ENCODE data around the gene TMEM167A. TPM values are rescaled to one million over a fixed set of nuclear protein-coding genes. Genes with fewer than 3 reads are reported as not detected.
"Not testable (repeated sequence)": the region's sequence is repeated elsewhere in the genome, so short reads cannot be mapped to it uniquely, and the experiment has no call there.

The TMEM167A gene
- total RNA-seq, 1 donor from 2014 or later = 50.5 TPM

GRCh38 chr5:83095163-83095956 lies 18.2 kb upstream of the TMEM167A start:
- intact Hi-C loops (cut with micrococcal nuclease) = no loop called here
- DNase-seq = no peak
- no peak for ATAC-seq

DNA sequence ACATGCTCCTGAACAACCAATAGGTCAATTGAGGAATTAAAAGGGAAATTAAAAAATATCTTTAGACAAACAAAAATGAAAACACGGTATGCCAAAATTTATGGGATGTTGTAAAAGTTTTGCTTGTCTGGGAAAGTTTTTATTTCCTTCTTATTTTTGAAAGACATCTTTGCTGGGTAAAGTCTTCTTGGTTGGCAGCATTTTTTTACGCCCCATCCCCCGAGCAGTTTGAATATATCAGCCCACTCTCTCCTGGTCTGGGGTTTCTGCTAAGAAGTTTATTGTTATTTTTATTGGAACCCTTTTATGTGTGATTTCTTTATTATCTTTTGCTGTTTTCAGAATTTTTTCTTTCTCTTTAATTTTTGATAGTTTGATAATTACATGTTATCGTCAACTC lies 16.5 kb upstream of the TMEM167A start:
- no peak for DNase-seq
- intact Hi-C loops (cut with micrococcal nuclease) = no loop called here
- no peak for ATAC-seq

GRCh38 chr5:83092619-83093018 lies 15.4 kb upstream of the TMEM167A start:
- DNase-seq = no peak
- ATAC-seq = no peak
- intact Hi-C loops (cut with micrococcal nuclease) = no loop called here

DNA sequence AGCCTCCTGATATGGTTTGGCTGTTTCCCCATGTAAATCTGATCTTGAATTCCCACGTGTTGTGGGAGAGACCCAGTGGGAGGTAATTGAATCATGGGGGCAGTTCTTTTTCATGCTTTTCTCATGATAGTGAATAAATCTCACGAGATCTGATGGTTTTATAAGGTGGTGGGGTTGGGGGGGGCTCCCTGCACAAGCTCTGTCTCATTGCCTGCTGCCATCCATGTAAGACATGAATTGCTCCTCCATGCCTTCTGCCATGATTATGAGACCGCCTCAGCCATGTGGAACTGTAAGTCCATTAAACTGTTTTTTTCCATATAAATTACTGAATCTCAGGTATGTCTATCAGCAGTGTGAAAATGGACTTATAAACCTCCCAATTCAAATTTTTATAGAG lies 13.0 kb upstream of the TMEM167A start:
- DNase-seq = no peak
- intact Hi-C loops (cut with micrococcal nuclease) = no loop called here
- ATAC-seq = no peak

- ATAC-seq (no peak), DNase-seq (no peak)
- intact Hi-C loops (cut with micrococcal nuclease) = no loop called here
These were observed 7.9 kb upstream of the TMEM167A start for GRCh38 chr5:83085106-83085505.

DNA sequence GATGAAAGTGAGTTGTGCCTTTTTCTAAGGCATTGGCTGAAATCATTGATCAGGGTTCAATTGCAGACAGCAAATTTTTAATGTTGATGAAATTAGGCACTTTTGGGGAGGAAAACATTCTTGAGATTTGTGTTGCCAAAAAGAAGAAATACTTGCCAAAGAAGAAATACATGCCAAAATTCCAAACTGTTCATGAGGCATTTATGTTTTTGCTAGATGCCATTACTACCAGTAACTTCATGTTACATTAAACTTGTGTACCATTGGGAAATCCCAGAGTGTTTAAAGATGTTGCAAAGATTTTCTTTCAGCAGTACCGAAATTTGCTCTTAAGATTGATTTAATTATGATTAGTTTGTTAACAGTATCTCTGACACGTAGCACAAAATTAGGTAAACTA lies 7.1 kb upstream of the TMEM167A start:
- intact Hi-C loops (cut with micrococcal nuclease) = no loop called here
- DNase-seq = no peak
- ATAC-seq = no peak

- DNase-seq = no peak
- no peak for ATAC-seq
- intact Hi-C loops (cut with micrococcal nuclease) = no loop called here
These were observed 5.6 kb upstream of the TMEM167A start for GRCh38 chr5:83082750-83083149.

DNA sequence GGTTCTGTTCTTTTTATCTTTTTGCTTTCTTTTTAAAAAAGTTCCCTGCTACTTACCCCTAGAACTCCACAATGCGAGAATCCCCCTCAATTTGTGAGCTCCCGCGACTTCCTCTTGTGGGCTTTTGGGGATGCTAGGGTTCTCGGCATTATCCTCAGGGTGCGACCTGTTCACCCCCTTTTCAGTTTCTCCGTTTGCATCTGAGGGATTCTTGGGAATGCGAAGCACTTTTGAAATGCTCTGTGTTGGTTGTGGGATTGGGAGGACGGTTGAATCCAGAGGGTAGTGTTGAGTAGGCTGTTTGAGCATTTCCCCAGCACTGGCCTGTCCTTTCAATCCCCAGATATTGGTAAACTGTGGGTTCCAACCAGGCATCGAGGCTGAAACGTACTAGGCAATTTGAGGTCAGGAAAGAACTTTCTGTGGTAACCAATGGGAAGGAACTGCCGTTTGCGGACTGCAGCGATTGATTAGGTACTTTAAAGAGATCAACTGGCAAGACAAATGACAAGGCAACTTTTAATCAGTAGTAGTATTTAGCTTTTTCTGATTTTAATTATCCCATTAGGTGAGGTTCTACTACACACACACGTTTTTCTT lies 568 bp upstream of the TMEM167A start:
- DNase-seq (no peak), ATAC-seq (peak; percentile 7)
- intact Hi-C loops (cut with micrococcal nuclease) = no loop called here

GRCh38 chr5:83072966-83073365 lies 4.2 kb downstream of the TMEM167A start:
- no peak for DNase-seq
- intact Hi-C loops (cut with micrococcal nuclease) = no loop called here
- ATAC-seq = no peak

DNA sequence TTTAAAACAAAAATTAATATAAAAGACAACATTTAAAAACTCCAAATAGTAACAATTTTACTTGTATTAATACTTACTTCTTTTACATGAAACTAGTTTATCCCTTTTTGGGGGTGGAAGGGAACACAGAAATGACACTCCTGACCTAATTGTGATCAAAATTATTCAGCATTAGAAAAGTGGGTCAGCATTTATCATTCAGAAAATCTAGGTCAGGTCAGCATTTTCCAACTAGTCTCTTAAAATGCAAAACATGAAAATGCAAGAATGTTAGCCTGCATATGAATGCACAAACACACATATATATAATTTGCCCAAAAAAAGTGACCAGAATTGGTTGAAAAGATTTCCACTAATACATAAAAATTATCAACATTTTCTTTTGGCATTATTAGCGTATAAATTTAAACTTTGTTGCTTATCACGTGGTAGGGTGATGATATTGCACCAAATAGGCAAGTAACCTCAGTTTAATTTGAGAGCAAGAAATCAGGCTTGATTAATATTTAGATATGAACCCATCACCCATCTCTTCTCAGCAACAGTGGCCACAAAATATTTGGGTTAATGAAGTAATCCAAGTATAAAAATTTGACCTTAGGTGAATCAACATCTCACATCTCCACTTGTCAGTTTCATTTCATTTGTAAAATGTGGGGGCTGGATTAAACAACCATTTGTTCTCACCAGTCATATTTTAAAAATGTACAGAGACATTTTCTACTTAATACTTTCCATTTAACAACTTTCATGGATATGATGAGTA lies 5.7 kb downstream of the TMEM167A start:
- ATAC-seq (no peak), DNase-seq (no peak)
- intact Hi-C loops (cut with micrococcal nuclease) = no loop called here

GRCh38 chr5:83069096-83069799 lies 7.9 kb downstream of the TMEM167A start:
- ATAC-seq = no peak
- intact Hi-C loops (cut with micrococcal nuclease) = no loop called here

DNA sequence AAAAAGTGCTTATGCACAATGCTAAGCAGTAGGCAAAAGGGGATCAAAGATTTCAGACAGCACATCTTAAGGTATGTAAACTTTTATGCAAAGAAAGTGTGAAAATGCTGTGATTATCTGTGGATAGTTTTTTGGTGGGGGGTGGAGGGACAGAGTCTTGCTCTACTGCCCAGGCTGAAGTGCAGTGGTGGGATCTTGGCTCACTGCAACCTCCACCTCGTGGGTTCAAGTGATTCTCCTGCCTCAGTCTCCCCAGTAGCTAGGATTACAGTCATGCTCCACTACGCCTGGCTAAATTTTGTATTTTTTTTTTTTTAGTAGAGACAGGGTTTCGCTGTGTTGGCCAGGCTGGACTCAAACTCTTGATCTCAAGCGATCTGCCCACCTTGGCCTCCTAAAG lies 9.8 kb downstream of the TMEM167A start:
- intact Hi-C loops (cut with micrococcal nuclease); ATAC-seq; DNase-seq: not testable (repeated sequence)

More at GRCh38 chr5:83069096-83069799, 7.9 kb downstream of the TMEM167A start:
- DNase-seq = no peak

- DNase-seq = no peak
- intact Hi-C loops (cut with micrococcal nuclease) = no loop called here
These were observed 10.6 kb downstream of the TMEM167A start for GRCh38 chr5:83066548-83067110.

GRCh38 chr5:83059341-83059740 lies 17.9 kb downstream of the TMEM167A start:
- no peak for ATAC-seq
- intact Hi-C loops (cut with micrococcal nuclease) = no loop called here

More at GRCh38 chr5:83066548-83067110, 10.6 kb downstream of the TMEM167A start:
- ATAC-seq = no peak

GRCh38 chr5:83058726-83059125 lies 18.5 kb downstream of the TMEM167A start:
- intact Hi-C loops (cut with micrococcal nuclease) = no loop called here
- no peak for ATAC-seq
- no peak for DNase-seq

More at GRCh38 chr5:83059341-83059740, 17.9 kb downstream of the TMEM167A start:
- DNase-seq = no peak

GRCh38 chr5:83055166-83055565 lies 22.0 kb downstream of the TMEM167A start:
- DNase-seq (no peak), ATAC-seq (no peak)
- intact Hi-C loops (cut with micrococcal nuclease) = no loop called here

DNA sequence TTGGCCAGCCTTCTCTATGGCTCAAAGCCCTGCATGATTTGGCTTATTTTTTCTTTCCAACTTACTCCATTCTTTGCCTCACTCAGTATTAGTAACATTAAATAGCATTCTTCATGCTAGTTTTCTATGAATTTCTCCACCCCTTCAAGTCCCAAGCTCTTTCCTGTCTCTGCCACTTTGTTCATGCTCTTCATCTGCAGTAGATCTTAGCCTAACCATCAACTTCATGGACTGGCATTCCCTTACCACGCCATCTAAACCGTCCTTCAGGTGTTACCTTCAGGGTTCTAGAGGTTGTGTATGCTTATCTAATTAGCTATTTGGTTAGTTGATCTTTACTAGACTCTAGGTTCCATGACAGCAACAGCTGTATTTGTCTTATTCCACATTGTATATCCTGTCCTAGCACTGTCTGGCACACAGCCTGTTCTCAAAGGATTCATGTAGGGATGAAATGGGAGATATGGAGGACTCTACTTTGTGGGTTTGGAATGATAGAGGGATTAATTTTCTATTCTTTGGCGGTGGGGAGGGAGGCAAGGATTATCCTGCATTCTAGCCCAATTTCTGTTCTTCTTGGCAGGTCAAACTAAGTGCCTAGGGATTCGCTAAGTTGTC lies 26.4 kb downstream of the TMEM167A start:
- DNase-seq (no peak), ATAC-seq (peak; percentile 26)
- intact Hi-C loops (cut with micrococcal nuclease) = no loop called here

DNA sequence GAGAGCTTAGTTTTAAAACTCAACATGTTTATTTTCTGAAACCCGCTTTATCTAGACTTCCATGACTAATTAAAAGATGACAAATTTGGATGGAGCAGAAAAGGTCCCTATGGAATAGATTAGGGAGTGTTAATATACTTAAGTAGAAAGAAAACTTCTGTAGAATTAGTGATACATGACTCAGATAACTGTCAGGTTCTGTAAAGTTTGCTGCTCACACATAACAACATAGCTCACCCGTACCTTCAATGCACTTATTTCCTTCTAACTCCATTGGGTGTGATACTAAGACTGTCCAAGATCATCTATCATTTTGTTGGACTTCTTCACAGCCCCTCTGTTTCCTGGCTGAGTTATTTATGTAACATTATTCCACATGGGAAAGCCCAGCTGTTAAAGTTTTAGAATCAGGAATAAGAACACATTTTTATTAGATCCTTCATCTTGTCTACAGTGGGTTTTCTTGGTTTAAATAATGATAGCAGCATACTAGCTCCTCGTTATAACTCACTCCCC lies 27.8 kb downstream of the TMEM167A start:
- intact Hi-C loops (cut with micrococcal nuclease) = no loop called here
- no peak for DNase-seq
- peak; percentile 42 for ATAC-seq

DNA sequence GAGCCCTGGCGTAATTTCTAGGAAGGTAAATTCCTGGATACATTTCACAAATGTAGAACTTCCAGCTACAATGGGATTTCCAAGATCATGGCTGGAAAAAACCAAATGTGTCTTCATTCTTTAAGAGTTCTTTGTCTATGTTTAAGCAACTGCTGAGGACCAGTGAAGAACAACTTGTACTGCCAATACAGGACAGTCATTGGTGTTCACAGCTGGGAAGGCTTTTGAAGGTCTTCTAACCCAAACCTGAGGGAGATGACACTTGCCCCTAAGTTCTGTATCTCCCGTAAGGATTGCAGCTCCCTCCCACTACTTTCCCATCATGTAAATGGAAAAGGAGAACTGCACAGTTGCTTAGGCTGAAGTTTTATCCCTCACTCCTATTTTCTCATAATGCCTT lies 28.4 kb downstream of the TMEM167A start:
- ATAC-seq = peak; percentile 35
- no peak for DNase-seq
- intact Hi-C loops (cut with micrococcal nuclease) = no loop called here

Data from left ventricle myocardium superior (tissue), 1 donor.